IMR-90 (cell line): ENCODE data around the gene FCHSD2. TPM values are rescaled to one million over a fixed set of nuclear protein-coding genes. Genes with fewer than 3 reads are reported as not detected.

Source experiments
- ATAC-seq: fragments of 200-7000 bp; cut with Tn5 transposase; 2 replicates; pipeline ENCODE4 v1.9.1; 2020; ENCODE audit warnings: low read depth, mild to moderate bottlenecking, moderate library complexity
- BruUV-seq: library from RNA; stranded (reverse); fragments of 400-500 nt; replicated peaks from 2 replicates; lab custom pipeline; 2021; lab: Mats Ljungman, UMichigan
- CTCF ChIA-PET: fragments of 300-600 bp; formaldehyde crosslinking; extraction: SDS; loops from one replicate; lab custom pipeline; 2021; ENCODE audit warnings: antibody characterized with exemption; lab: Yijun Ruan, JAX
- POLR2A ChIA-PET: fragments of 300-600 bp; sonication (Branson Sonifier 250); formaldehyde crosslinking; loops from one replicate; lab custom pipeline; 2022; ENCODE audit warnings: antibody characterized with exemption; ENCODE audit not compliant: unreplicated experiment; lab: Charles Lee
- DNase-seq: peaks from one replicate; pipeline ENCODE4 v3.0.0; 2013
- H2AFZ ChIP-seq: replicated peaks from 2 replicates; pipeline ENCODE3; 2013; ENCODE audit warnings: low read length, mild to moderate bottlenecking; ENCODE audit not compliant: poor library complexity
- H2AK5ac ChIP-seq: 2 replicates; pipeline ENCODE4 v1.6.1; 2013; ENCODE audit warnings: low read depth, low read length, inconsistent platforms
- H2AK9ac ChIP-seq: replicated peaks from 2 replicates; pipeline ENCODE3; 2013; ENCODE audit warnings: mild to moderate bottlenecking, low read depth, low read length, moderate library complexity; ENCODE audit not compliant: poor library complexity
- H2BK120ac ChIP-seq: 2 replicates; pipeline ENCODE4 v1.6.1; 2013; ENCODE audit warnings: low read depth, low read length, inconsistent platforms
- H2BK15ac ChIP-seq: 3 replicates; pipeline ENCODE4 v1.6.1; 2013; ENCODE audit warnings: low read depth, low read length, inconsistent platforms
- H2BK20ac ChIP-seq: 2 replicates; pipeline ENCODE4 v1.6.1; 2013; ENCODE audit warnings: low read depth, mild to moderate bottlenecking, inconsistent platforms, low read length, moderate library complexity
- H2BK5ac ChIP-seq: 2 replicates; pipeline ENCODE4 v1.6.1; 2013; ENCODE audit warnings: mild to moderate bottlenecking, low read depth, low read length, inconsistent platforms; ENCODE audit not compliant: poor library complexity, severe bottlenecking
- H3K14ac ChIP-seq: replicated peaks from 2 replicates; pipeline ENCODE4 v1.6.1; 2013; ENCODE audit warnings: low read depth, low read length, inconsistent platforms
- H3K18ac ChIP-seq: 2 replicates; pipeline ENCODE4 v1.6.1; 2013; ENCODE audit warnings: low read depth, low read length, control low read depth
- H3K23ac ChIP-seq: 2 replicates; pipeline ENCODE4 v1.6.1; 2013; ENCODE audit warnings: low read depth, low read length, inconsistent platforms
- H3K27ac ChIP-seq: 2 replicates; pipeline ENCODE4 v1.5.1; 2013; ENCODE audit warnings: mild to moderate bottlenecking, control low read depth, low read length; ENCODE audit not compliant: insufficient read depth
- H3K27me3 ChIP-seq: 2 replicates; pipeline ENCODE4 v1.6.1; 2013; ENCODE audit warnings: low read length; ENCODE audit not compliant: control insufficient read depth, insufficient read depth
- H3K36me3 ChIP-seq: 2 replicates; pipeline ENCODE4 v1.6.1; 2013; ENCODE audit warnings: low read length, mixed read lengths; ENCODE audit not compliant: control insufficient read depth, insufficient read depth
- H3K4ac ChIP-seq: 2 replicates; pipeline ENCODE4 v1.6.1; 2013; ENCODE audit warnings: low read depth, low read length, inconsistent platforms
- H3K4me1 ChIP-seq: 2 replicates; pipeline ENCODE4 v1.6.1; 2013; ENCODE audit warnings: low read length, mixed read lengths; ENCODE audit not compliant: control insufficient read depth, insufficient read depth
- H3K4me2 ChIP-seq: 2 replicates; pipeline ENCODE4 v1.6.1; 2013; ENCODE audit warnings: low read depth, mild to moderate bottlenecking, control low read depth, low read length, moderate library complexity
- H3K4me3 ChIP-seq: 2 replicates; pipeline ENCODE4 v1.5.1; 2013; ENCODE audit warnings: low read depth, mild to moderate bottlenecking, control low read depth, low read length, moderate library complexity; ENCODE audit not compliant: insufficient read depth
- H3K56ac ChIP-seq: 2 replicates; pipeline ENCODE4 v1.6.1; 2013; ENCODE audit warnings: low read length, inconsistent platforms; ENCODE audit not compliant: insufficient read depth; ENCODE audit errors: extremely low read depth
- H3K79me1 ChIP-seq, 2 experiments: 2 replicates each; pipeline ENCODE4 v1.6.1; 2013; ENCODE audit warnings: low read length in 2 of 2, inconsistent platforms in 1 of 2, low read depth in 1 of 2
- H3K9ac ChIP-seq: 2 replicates; pipeline ENCODE4 v1.6.1; 2013; ENCODE audit warnings: low read depth, low read length, control low read depth
- H3K9me1 ChIP-seq: 2 replicates; pipeline ENCODE4 v1.6.1; 2013; ENCODE audit warnings: low read length, inconsistent platforms; ENCODE audit not compliant: insufficient read depth
- H3K9me3 ChIP-seq: 2 replicates; pipeline ENCODE4 v1.6.1; 2013; ENCODE audit warnings: low read length; ENCODE audit not compliant: control insufficient read depth, insufficient read depth
- H4K20me1 ChIP-seq: 2 replicates; pipeline ENCODE4 v1.6.1; 2013; ENCODE audit warnings: low read length, inconsistent platforms; ENCODE audit not compliant: insufficient read depth
- H4K5ac ChIP-seq: 2 replicates; pipeline ENCODE4 v1.6.1; 2013; ENCODE audit warnings: mild to moderate bottlenecking, low read depth, low read length, control low read depth
- H4K8ac ChIP-seq, 2 experiments: 2 replicates each; pipeline ENCODE4 v1.6.1; 2013; ENCODE audit warnings: low read depth in 2 of 2, low read length in 2 of 2, control low read depth in 1 of 2, inconsistent platforms in 1 of 2
- H4K91ac ChIP-seq: 2 replicates; pipeline ENCODE4 v1.6.1; 2013; ENCODE audit warnings: low read depth, low read length, inconsistent platforms; ENCODE audit not compliant: insufficient read depth
- BHLHE40 ChIP-seq: fragments of 150-350 bp; IDR thresholded peaks from 2 replicates; pipeline ENCODE4 v1.6.1; 2016; ENCODE audit warnings: mild to moderate bottlenecking, low read depth, low read length
- CEBPB ChIP-seq: IDR thresholded peaks from 2 replicates; pipeline ENCODE4 v1.6.1; 2012; ENCODE audit warnings: low read depth, low read length, improper control_type of control experiment
- CHD1 ChIP-seq: IDR thresholded peaks from 2 replicates; pipeline ENCODE4 v1.6.1; 2012; ENCODE audit warnings: low read depth, low read length, improper control_type of control experiment
- CTCF ChIP-seq: conservative IDR thresholded peaks from 2 replicates; pipeline ENCODE4 v1.5.1; 2012; ENCODE audit warnings: mild to moderate bottlenecking, low read depth, low read length, improper control_type of control experiment
- ELK1 ChIP-seq: fragments of 150-350 bp; IDR thresholded peaks from 2 replicates; pipeline ENCODE4 v1.6.1; 2016; ENCODE audit warnings: low read depth, mild to moderate bottlenecking, low read length, moderate library complexity, borderline replicate concordance
- FOS ChIP-seq: fragments of 150-350 bp; IDR thresholded peaks from 2 replicates; pipeline ENCODE4 v1.6.1; 2016; ENCODE audit warnings: low read depth, low read length
- MAFK ChIP-seq: IDR thresholded peaks from 2 replicates; pipeline ENCODE4 v1.6.1; 2012; ENCODE audit warnings: low read depth, low read length, improper control_type of control experiment
- MAZ ChIP-seq: IDR thresholded peaks from 2 replicates; pipeline ENCODE4 v1.6.1; 2012; ENCODE audit warnings: low read depth, mild to moderate bottlenecking, low read length, improper control_type of control experiment, moderate library complexity, borderline replicate concordance
- MXI1 ChIP-seq: IDR thresholded peaks from 2 replicates; pipeline ENCODE4 v1.6.1; 2012; ENCODE audit warnings: low read depth, mild to moderate bottlenecking, low read length, moderate library complexity, borderline replicate concordance
- NFE2L2 ChIP-seq: fragments of 150-350 bp; IDR thresholded peaks from 2 replicates; pipeline ENCODE4 v1.6.1; 2016; ENCODE audit warnings: low read depth, mild to moderate bottlenecking, low read length
- POLR2A ChIP-seq: IDR thresholded peaks from 2 replicates; pipeline ENCODE4 v1.6.1; 2012; ENCODE audit warnings: mild to moderate bottlenecking, low read depth, low read length
- RAD21 ChIP-seq: IDR thresholded peaks from 2 replicates; pipeline ENCODE4 v1.6.1; 2012; ENCODE audit warnings: low read length, improper control_type of control experiment
- RCOR1 ChIP-seq: IDR thresholded peaks from 2 replicates; pipeline ENCODE4 v1.6.1; 2012; ENCODE audit warnings: mild to moderate bottlenecking, low read length, improper control_type of control experiment; ENCODE audit not compliant: insufficient replicate concordance
- RFX5 ChIP-seq: IDR thresholded peaks from 2 replicates; pipeline ENCODE4 v1.8.0; 2012; ENCODE audit warnings: low read depth, mild to moderate bottlenecking, low read length, moderate library complexity
- SMC3 ChIP-seq: fragments of 150-350 bp; IDR thresholded peaks from 2 replicates; pipeline ENCODE4 v1.6.1; 2016; ENCODE audit warnings: low read depth, mild to moderate bottlenecking, antibody characterized with exemption, low read length, moderate library complexity
- USF2 ChIP-seq: fragments of 150-350 bp; IDR thresholded peaks from 2 replicates; pipeline ENCODE4 v1.6.1; 2017; ENCODE audit warnings: mild to moderate bottlenecking, antibody characterized with exemption, low read length, low read depth
- WGBS, 2 experiments: methylation state at CpG; one replicate each; pipeline versions ENCODE4 v1.1.5 to v1.1.7; 2013; ENCODE audit warnings: missing lambda C conversion rate in 2 of 2; ENCODE audit not compliant: insufficient read length in 1 of 2; ENCODE audit errors: extremely low coverage in 2 of 2; 5-methylcytosine and 5-hydroxymethylcytosine counted together
- dilution Hi-C: fragments of 300-500 bp; cut with HindIII; formaldehyde crosslinking; loops from one replicate; pipeline ENCODE4 v1.14.3; 2018; ENCODE audit warnings: low sequenced_read_pairs; ENCODE audit not compliant: unreplicated experiment
- in situ Hi-C: fragments of 300-500 bp; cut with MboI; formaldehyde crosslinking; loops from 3 replicates; pipeline ENCODE4 v1.14.3; 2019; ENCODE audit warnings: low sequenced_read_pairs, inconsistent platforms, mixed read lengths
- intact Hi-C: fragments of 100-400 bp; cut with micrococcal nuclease; formaldehyde crosslinking; loops from 2 replicates; pipeline ENCODE4 v1.10.0; 2022
- polyA plus RNA-seq, 3 experiments: library from polyadenylated mRNA; depleted of rRNA; stranded (reverse); fragments of >200 nt; gene quantifications; 2 replicates each; pipeline ENCODE4 v1.2.3, GENCODE V29; 2012; ENCODE audit warnings: low replicate concordance in 1 of 3
- total RNA-seq: library from RNA; depleted of rRNA; stranded (reverse); fragments of >200 nt; gene quantifications from 2 replicates; pipeline ENCODE4 v1.2.3, GENCODE V29; 2012

The FCHSD2 gene
- total and polyA plus RNA-seq, 2 of the 4 experiments (the other 2 are of a cell fraction) = 5.9 to 18.7 TPM

GRCh38 chr11:73167363-73167954 lies 25.3 kb upstream of the FCHSD2 start:
- Histone ChIP-seq H4K91ac (no peak overlapping the region), H3K9me1 (no peaks in the 10 kb centered on the region), H3K4me2 (no peak overlapping the region), H3K4me3 (no peak overlapping the region), H2BK20ac (no peak overlapping the region), H3K14ac (no peak overlapping the region), H2BK15ac (no peak overlapping the region), H3K4ac (no peak overlapping the region), H3K4me1 (peaks cover 8% of the 10 kb centered on the region; the same call in 1 of the 2 replicates), H2AK9ac (no peak overlapping the region), H3K18ac (no peak overlapping the region), H2AFZ (no peak overlapping the region), H4K20me1 (no peaks in the 10 kb centered on the region), H2BK120ac (no peak overlapping the region), H3K79me1 (no peaks in the 10 kb centered on the region), H3K36me3 (no peaks in the 10 kb centered on the region), H3K9me3 (no peaks in the 10 kb centered on the region), H4K8ac (no peak overlapping the region), H3K23ac (no peak overlapping the region), H2BK5ac (no peak overlapping the region), H3K56ac (no peak overlapping the region), H4K5ac (no peak overlapping the region), H3K27me3 (no peaks in the 10 kb centered on the region), H3K9ac (no peak overlapping the region), H2AK5ac (no peak overlapping the region), H3K27ac (no peak overlapping the region)
- WGBS, 2 experiments = 20% methylated on average over 1 of the region's 3 CpGs; no CpG with 5 or more reads in 1 of the 2 experiments
- no TSS peak for BruUV-seq
- intact Hi-C loops = no loop called here
- CTCF ChIA-PET = interaction anchor here (1.2 kb wide), 1 partner anchor 122 kb away, joined by 7 read pairs; no protein-coding TSS in a partner anchor
- in situ Hi-C loops = no loop called here
- dilution Hi-C loops = no loop called here
- ATAC-seq (no peak), DNase-seq (no peak)
- TF ChIP-seq CEBPB (no peak), SMC3 (no peak), BHLHE40 (no peak), MXI1 (no peak), FOS (no peak), RFX5 (no peak), CTCF (no peak), MAFK (no peak), CHD1 (no peak), ELK1 (no peak), NFE2L2 (no peak), RAD21 (no peak), RCOR1 (no peak), MAZ (no peak), POLR2A (no peak), USF2 (no peak)
- POLR2A ChIA-PET = no interaction called here
